ENCODE measurements around the gene PLXDC1. TPM values are rescaled to one million over a fixed set of nuclear protein-coding genes. Genes with fewer than 3 reads are reported as not detected.
A peak's percentile ranks its signal among the peaks of the same experiment; 100 is the strongest.

Gene PLXDC1
- total and polyA plus RNA-seq, 4 donors: 1.7 to 39.1 (median 4.8) TPM

DNA sequence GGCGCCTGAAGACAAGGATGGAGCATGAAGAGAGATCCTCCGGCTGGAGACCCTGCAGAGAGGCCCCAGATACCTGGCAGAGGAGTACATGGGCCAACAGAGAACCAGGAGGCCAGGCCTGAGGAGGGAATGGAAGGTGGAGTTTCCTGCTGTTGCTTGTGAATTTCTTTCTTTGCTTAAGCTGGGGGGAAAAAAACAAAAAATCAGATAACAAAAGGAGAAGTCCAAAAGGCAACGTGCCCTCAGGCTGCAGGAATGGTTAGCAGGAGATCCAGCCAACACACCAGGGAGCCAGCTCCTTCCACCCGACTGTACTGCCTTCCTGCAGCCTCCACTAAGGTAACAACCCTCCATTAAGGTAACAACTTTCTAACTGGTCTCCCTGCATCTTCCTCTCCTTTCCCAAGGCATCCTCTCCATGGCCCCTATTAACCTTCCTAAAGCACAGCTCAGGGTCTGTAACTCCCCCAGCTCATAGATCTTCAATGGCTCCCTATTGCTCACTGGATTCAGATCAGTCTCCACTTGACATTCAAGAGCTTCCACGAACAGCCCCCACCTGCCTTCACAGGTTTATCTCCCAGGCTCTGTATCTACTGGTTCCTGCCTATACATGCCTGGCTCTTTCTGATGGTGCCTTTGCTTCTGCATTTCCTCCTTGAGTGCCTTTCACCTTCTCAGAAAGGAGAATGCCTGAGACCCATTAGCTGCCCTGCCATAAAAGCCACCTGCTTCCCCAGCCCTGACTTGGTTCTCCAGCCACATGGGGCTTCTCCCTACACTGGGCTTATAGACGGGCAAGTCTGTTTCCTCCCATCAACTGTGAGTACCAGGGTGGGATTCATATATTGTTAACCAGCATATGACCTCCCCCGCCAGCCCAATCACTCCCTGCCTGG lies 15.2 kb upstream of the PLXDC1 start:
- Histone ChIP-seq H3K4me1 (ENCODE audit: control insufficient read depth in 1 of 2, insufficient read depth in 2 of 2, low read length in 2 of 2) (no peaks in the 10 kb centered on the region), H3K36me3 (ENCODE audit: control insufficient read depth in 1 of 2, insufficient read depth in 2 of 2, low read length in 1 of 2) (no peaks in the 10 kb centered on the region), H3K9me3 (ENCODE audit: control insufficient read depth, low read length) (no peaks in the 10 kb centered on the region), H3K27ac (ENCODE audit: low read depth in 1 of 2, low read length in 2 of 2) (no peak overlapping the region), H3K27me3 (ENCODE audit: control insufficient read depth in 1 of 2, insufficient read depth in 2 of 2, low read length in 1 of 2) (no peaks in the 10 kb centered on the region), H3K4me3 (ENCODE audit: low read length in 2 of 2) (no peak overlapping the region)
- ATAC-seq (ENCODE audit: low FRiP score): no peak
- intact Hi-C loops (cut with DNase I): no loop called here
- WGBS, 2 donors: 47 to 48% methylated on average over 7 of the region's 7 CpGs
- no peak for DNase-seq

DNA sequence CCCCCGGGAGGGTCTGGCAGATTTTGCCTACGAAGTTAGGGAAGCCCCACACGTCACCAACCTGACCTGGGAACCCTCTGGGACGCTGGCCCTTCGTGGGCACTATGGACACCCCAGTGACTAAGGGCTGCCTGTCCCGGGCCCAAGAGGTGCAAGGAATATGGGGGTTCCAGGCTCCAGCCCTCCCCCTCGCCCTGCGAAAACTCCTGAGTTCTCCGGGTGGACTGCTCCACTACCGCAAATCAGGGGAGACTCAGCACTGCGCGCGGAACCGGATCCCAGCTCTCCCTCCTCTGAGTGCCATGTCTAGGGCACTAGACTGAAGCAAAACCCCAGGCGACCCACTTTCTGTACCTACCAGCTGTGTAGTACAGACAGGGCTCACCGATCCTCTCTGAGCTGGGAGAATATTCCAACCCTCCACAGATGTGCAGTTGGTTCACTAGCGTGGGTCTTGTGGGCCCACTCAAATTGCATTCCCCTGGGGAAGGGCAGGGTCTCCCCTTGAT lies 14.5 kb upstream of the PLXDC1 start, which contains the start of gene ARL5C:
ARL5C (minus strand) TSS at position 321 of the 509 bp plus-strand sequence. CDS start 401 bp downstream, outside the sequence.
- intact Hi-C loops (cut with DNase I): no loop called here
- Histone ChIP-seq H3K27ac (ENCODE audit: low read depth in 1 of 2, low read length in 2 of 2) (no peak within 1 kb of the TSS), H3K36me3 (ENCODE audit: control insufficient read depth in 1 of 2, insufficient read depth in 2 of 2, low read length in 1 of 2) (no peaks in the 10 kb centered on the region), H3K4me1 (ENCODE audit: control insufficient read depth in 1 of 2, insufficient read depth in 2 of 2, low read length in 2 of 2) (no peaks in the 10 kb centered on the region), H3K27me3 (ENCODE audit: control insufficient read depth in 1 of 2, insufficient read depth in 2 of 2, low read length in 1 of 2) (no peaks in the 10 kb centered on the region), H3K9me3 (ENCODE audit: control insufficient read depth, low read length) (no peaks in the 10 kb centered on the region), H3K4me3 (ENCODE audit: low read length in 2 of 2) (peak within 1 kb of the TSS; percentile 0 to 23)
- no peak for DNase-seq
- peak; percentile 4 for ATAC-seq (ENCODE audit: low FRiP score)
- whole genome bisulfite sequencing, 2 donors: 71 to 73% methylated on average over 17 of the region's 17 CpGs

DNA sequence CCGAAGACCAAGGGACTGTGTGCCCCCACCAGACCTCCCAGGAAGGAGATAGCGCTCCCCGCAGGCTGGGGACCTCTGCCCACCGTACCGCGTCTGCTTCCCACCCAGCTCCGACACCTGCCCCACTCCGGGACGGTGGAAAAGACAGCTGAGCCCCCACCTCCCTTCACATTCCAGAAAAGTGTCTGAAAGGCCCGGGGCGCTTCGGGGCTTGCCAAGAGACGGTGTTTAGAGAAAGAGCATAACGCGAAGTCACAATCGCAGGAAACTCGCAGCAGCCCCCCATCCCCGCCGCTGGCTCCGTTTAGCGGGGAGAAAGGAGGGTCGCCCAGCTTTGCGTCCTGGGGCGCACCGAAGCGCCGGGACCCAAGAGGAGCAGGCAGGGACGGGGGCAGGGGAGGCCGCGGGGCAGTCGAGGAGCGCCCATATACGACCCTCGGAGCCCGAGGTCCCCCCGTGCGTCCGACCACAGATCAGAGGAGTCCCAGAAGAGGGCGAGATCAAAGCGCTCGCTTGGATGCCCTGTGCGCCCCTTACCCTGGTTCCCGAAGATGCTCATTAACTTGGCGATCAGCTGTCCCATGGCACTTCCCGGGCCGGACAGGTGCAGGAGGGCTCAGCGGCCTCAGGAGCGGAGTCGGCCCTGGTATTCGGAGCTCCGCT lies 13.9 kb upstream of the PLXDC1 start:
- H3K4me1 ChIP-seq (ENCODE audit: control insufficient read depth in 1 of 2, insufficient read depth in 2 of 2, low read length in 2 of 2): no peaks in the 10 kb centered on the region
- ATAC-seq (ENCODE audit: low FRiP score): peak; percentile 4

DNA sequence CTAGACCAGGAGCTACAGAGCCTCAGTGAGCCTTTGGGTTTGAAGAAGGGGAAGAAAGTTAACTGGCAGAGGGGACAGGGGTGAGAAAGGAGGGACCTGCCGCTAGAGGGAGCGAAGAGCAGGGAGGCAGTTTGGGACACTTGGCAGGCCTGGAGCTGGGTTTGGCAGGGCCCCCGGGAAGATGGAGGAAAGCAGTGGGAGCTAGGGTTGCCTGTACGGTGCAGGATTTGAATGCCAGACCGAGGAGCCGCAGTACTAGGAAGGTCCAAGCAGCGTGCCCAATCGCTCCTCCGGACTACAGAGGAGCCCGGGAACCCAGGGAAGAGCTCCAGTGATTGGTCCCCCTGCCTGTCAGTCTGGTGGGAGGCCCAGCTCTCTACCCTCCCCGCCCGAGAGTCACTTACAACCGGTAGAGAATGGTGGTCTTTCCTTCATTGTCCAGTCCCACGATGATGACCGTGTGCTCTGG lies 13.3 kb upstream of the PLXDC1 start:
- Histone ChIP-seq H3K36me3 (ENCODE audit: control insufficient read depth in 1 of 2, insufficient read depth in 2 of 2, low read length in 1 of 2) (no peaks in the 10 kb centered on the region), H3K9me3 (ENCODE audit: control insufficient read depth, low read length) (no peaks in the 10 kb centered on the region), H3K4me3 (ENCODE audit: low read length in 2 of 2) (peak overlapping the region; percentile 0 to 32), H3K27ac (ENCODE audit: low read depth in 1 of 2, low read length in 2 of 2) (no peak overlapping the region), H3K4me1 (ENCODE audit: control insufficient read depth in 1 of 2, insufficient read depth in 2 of 2, low read length in 2 of 2) (no peaks in the 10 kb centered on the region), H3K27me3 (ENCODE audit: control insufficient read depth in 1 of 2, insufficient read depth in 2 of 2, low read length in 1 of 2) (no peaks in the 10 kb centered on the region)
- ATAC-seq (ENCODE audit: low FRiP score) (peak; percentile 93), DNase-seq (peak; percentile 96)
- 0 to 2% methylated on average over 15 of the region's 15 CpGs for WGBS, 2 donors
- intact Hi-C loops (cut with DNase I): no loop called here

More for the DNA sequence above, 13.9 kb upstream of the PLXDC1 start:
- no peak for DNase-seq
- WGBS, 2 donors: 18 to 21% methylated on average over 48 to 51 of the region's 51 CpGs
- peak overlapping the region; percentile 0 to 23 for H3K4me3 ChIP-seq (ENCODE audit: low read length in 2 of 2)
- no peaks in the 10 kb centered on the region for H3K36me3 ChIP-seq (ENCODE audit: control insufficient read depth in 1 of 2, insufficient read depth in 2 of 2, low read length in 1 of 2)
- intact Hi-C loops (cut with DNase I): no loop called here
- no peaks in the 10 kb centered on the region for H3K9me3 ChIP-seq (ENCODE audit: control insufficient read depth, low read length)
- H3K27ac ChIP-seq (ENCODE audit: low read depth in 1 of 2, low read length in 2 of 2): no peak overlapping the region
- no peaks in the 10 kb centered on the region for H3K27me3 ChIP-seq (ENCODE audit: control insufficient read depth in 1 of 2, insufficient read depth in 2 of 2, low read length in 1 of 2)

DNA sequence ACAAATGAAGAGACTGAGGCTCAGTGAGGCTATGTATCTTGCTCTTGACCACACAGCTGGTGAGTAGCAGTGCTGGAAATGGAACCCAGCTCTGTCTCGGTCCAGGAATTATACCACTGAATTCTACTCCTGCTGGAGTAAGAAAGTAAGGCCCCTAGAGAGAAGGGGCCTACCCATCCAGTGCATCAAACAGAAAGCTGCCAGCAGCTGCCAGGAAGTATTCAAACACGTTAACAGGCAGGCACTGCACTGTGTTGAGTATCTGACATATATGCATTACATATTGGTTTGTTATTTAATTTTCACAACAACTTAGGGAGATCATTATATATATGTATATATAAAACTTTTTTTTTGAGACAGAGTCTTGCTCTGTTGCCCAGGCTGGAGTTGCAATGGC lies 10.5 kb upstream of the PLXDC1 start:
- H3K4me3 ChIP-seq (ENCODE audit: low read length in 2 of 2): no peak overlapping the region
- ATAC-seq (ENCODE audit: low FRiP score): no peak
- no peaks in the 10 kb centered on the region for H3K36me3 ChIP-seq (ENCODE audit: control insufficient read depth in 1 of 2, insufficient read depth in 2 of 2, low read length in 1 of 2)
- H3K9me3 ChIP-seq (ENCODE audit: control insufficient read depth, low read length): no peaks in the 10 kb centered on the region
- no peaks in the 10 kb centered on the region for H3K27me3 ChIP-seq (ENCODE audit: control insufficient read depth in 1 of 2, insufficient read depth in 2 of 2, low read length in 1 of 2)
- no peak overlapping the region for H3K27ac ChIP-seq (ENCODE audit: low read depth in 1 of 2, low read length in 2 of 2)
- no peak for DNase-seq
- 81 to 85% methylated on average over 2 of the region's 2 CpGs for WGBS, 2 donors
- intact Hi-C loops (cut with DNase I): no loop called here
- no peaks in the 10 kb centered on the region for H3K4me1 ChIP-seq (ENCODE audit: control insufficient read depth in 1 of 2, insufficient read depth in 2 of 2, low read length in 2 of 2)

DNA sequence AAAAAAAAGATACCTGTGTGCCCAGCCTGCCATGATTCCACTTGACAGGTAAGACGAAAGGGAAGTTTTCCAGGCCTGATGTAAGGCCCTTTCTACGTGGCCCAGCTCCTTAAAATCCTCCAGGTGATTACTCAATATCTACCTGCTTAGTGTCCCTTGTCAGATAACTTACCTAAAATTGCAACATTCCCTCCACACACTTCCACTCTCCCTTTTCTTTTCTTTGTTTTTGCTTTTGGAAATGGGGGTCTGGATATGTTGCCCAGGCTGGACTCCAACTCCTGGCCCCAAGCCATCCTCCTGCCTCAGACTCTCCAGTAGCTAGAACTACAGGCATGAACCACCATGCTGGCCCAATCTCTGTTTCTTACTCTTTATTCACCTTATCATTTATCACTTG lies 7.2 kb upstream of the PLXDC1 start:
- no peaks in the 10 kb centered on the region for H3K4me1 ChIP-seq (ENCODE audit: control insufficient read depth in 1 of 2, insufficient read depth in 2 of 2, low read length in 2 of 2)
- H3K9me3 ChIP-seq (ENCODE audit: control insufficient read depth, low read length): no peaks in the 10 kb centered on the region
- no peak for DNase-seq
- 86 to 89% methylated on average over 2 of the region's 2 CpGs for WGBS, 2 donors
- intact Hi-C loops (cut with DNase I): loop anchor here (10.0 kb wide), 3 partner anchors 284 to 484 kb away; partner anchors contain the start of genes CISD3 (in 1 of the 2), EPOP (in 1 of the 2) and LASP1 (in 1 of the 2)
- no peak overlapping the region for H3K4me3 ChIP-seq (ENCODE audit: low read length in 2 of 2)
- no peak for ATAC-seq (ENCODE audit: low FRiP score)
- no peaks in the 10 kb centered on the region for H3K36me3 ChIP-seq (ENCODE audit: control insufficient read depth in 1 of 2, insufficient read depth in 2 of 2, low read length in 1 of 2)
- no peak overlapping the region for H3K27ac ChIP-seq (ENCODE audit: low read depth in 1 of 2, low read length in 2 of 2)
- no peaks in the 10 kb centered on the region for H3K27me3 ChIP-seq (ENCODE audit: control insufficient read depth in 1 of 2, insufficient read depth in 2 of 2, low read length in 1 of 2)

DNA sequence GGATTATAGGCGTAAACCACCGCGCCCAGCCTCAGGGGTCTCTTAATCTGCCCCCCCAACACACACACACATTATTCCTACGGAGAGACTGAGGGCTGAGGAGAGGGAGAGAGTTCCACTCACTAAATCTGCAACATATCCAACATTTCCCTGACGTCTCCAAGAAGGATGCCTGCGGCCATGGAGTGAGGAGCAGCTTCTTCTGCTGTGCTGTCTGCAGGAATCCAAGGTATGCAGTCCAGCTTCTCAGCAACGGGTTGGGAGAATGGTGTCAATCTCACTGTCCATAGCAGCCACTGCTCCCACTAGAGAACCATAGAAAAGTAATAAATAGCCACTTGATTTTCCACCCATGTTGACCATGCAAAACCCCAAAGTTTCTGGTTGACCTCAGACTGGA lies 5.1 kb upstream of the PLXDC1 start:
- 74 to 80% methylated on average over 7 of the region's 7 CpGs for WGBS, 2 donors
- H3K36me3 ChIP-seq (ENCODE audit: control insufficient read depth in 1 of 2, insufficient read depth in 2 of 2, low read length in 1 of 2): no peaks in the 10 kb centered on the region

DNA sequence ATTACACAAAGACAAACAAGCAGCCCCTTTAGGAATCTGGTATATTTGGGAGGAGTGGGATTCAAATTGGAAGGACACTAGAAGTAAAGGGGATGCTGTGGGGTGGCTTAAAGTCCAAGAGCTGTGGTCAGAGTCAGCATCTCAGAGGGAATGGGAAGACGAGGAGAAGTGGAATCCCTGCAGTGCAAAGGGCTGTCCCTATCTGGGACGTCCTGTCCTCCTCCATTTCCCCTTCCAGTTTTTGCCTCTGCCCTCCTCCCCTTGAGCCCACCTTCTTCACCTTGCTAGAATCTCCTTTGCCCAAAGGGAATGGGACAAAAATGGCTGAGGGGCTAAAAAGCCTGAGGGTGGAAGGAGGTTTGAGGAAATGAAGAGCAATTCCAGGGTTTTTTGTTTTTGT lies 4.2 kb upstream of the PLXDC1 start:
- H3K27me3 ChIP-seq (ENCODE audit: control insufficient read depth in 1 of 2, insufficient read depth in 2 of 2, low read length in 1 of 2): no peaks in the 10 kb centered on the region
- no peaks in the 10 kb centered on the region for H3K36me3 ChIP-seq (ENCODE audit: control insufficient read depth in 1 of 2, insufficient read depth in 2 of 2, low read length in 1 of 2)
- intact Hi-C loops (cut with DNase I): loop anchor here (10.0 kb wide), 3 partner anchors 281 to 481 kb away; partner anchors contain the start of genes CISD3 (in 1 of the 2), EPOP (in 1 of the 2) and LASP1 (in 1 of the 2)

More for the DNA sequence above, 5.1 kb upstream of the PLXDC1 start:
- Histone ChIP-seq H3K27me3 (ENCODE audit: control insufficient read depth in 1 of 2, insufficient read depth in 2 of 2, low read length in 1 of 2) (no peaks in the 10 kb centered on the region), H3K9me3 (ENCODE audit: control insufficient read depth, low read length) (no peaks in the 10 kb centered on the region), H3K4me3 (ENCODE audit: low read length in 2 of 2) (no peak overlapping the region), H3K27ac (ENCODE audit: low read depth in 1 of 2, low read length in 2 of 2) (no peak overlapping the region), H3K4me1 (ENCODE audit: control insufficient read depth in 1 of 2, insufficient read depth in 2 of 2, low read length in 2 of 2) (no peaks in the 10 kb centered on the region)
- intact Hi-C loops (cut with DNase I): loop anchor here (10.0 kb wide), 3 partner anchors 282 to 482 kb away; partner anchors contain the start of genes CISD3 (in 1 of the 2), EPOP (in 1 of the 2) and LASP1 (in 1 of the 2)
- ATAC-seq (ENCODE audit: low FRiP score) (no peak), DNase-seq (no peak)

More for the DNA sequence above, 4.2 kb upstream of the PLXDC1 start:
- DNase-seq (no peak), ATAC-seq (ENCODE audit: low FRiP score) (no peak)
- Histone ChIP-seq H3K9me3 (ENCODE audit: control insufficient read depth, low read length) (no peaks in the 10 kb centered on the region), H3K4me3 (ENCODE audit: low read length in 2 of 2) (no peak overlapping the region), H3K4me1 (ENCODE audit: control insufficient read depth in 1 of 2, insufficient read depth in 2 of 2, low read length in 2 of 2) (no peaks in the 10 kb centered on the region), H3K27ac (ENCODE audit: low read depth in 1 of 2, low read length in 2 of 2) (no peak overlapping the region)
- 50 to 67% methylated on average over 2 of the region's 2 CpGs for WGBS, 2 donors

Data from aorta (tissue), 5 donors.